Naive thymus-derived CD4-positive, alpha-beta T cell (primary cell): ENCODE measurements around the gene NPLOC4. TPM values are rescaled to one million over a fixed set of nuclear protein-coding genes. Genes with fewer than 3 reads are reported as not detected.
"Not testable (repeated sequence)": the region's sequence is repeated elsewhere in the genome, so short reads cannot be mapped to it uniquely, and the experiment has no call there.

ENCODE experiments used
- ATAC-seq: fragments of 150-1000 bp; cut with Tn5 transposase; 2 replicates; pipeline ENCODE4 v1.10.0; 2021; ENCODE audit warnings: mild to moderate bottlenecking, moderate library complexity
- CTCF ChIA-PET: fragments of 350-600 bp; sonication (Branson Sonifier 250); formaldehyde crosslinking; loops from one replicate; lab custom pipeline; 2021; ENCODE audit warnings: antibody characterized with exemption; lab: Charles Lee
- POLR2A ChIA-PET: fragments of 350-600 bp; sonication (Branson Sonifier 250); formaldehyde crosslinking; loops from one replicate; lab custom pipeline; 2021; ENCODE audit warnings: antibody characterized with exemption, inconsistent platforms; lab: Charles Lee
- DNase-seq, 9 donors: peaks; one replicate each; pipeline versions ENCODE4 v3.0.0 to v3.0.0-alpha.2; 2020 to 2022; ENCODE audit warnings: mixed read lengths in 1 of 9
- H3K27ac ChIP-seq: one replicate; pipeline ENCODE4 v1.7.0; 2013; ENCODE audit warnings: mild to moderate bottlenecking, low read depth, low read length, moderate library complexity
- H3K27me3 ChIP-seq, 2 donors: one replicate each; pipeline ENCODE4 v1.7.0; 2013; ENCODE audit warnings: low read length in 2 of 2, mild to moderate bottlenecking in 2 of 2, moderate library complexity in 2 of 2; ENCODE audit not compliant: control insufficient read depth in 2 of 2, insufficient read depth in 2 of 2
- H3K36me3 ChIP-seq, 3 experiments: 1 replicate in 2 of 3; 2 replicates in 1 of 3; pipeline ENCODE4 v1.7.0; 2013; ENCODE audit warnings: low read length in 3 of 3, mild to moderate bottlenecking in 3 of 3, moderate library complexity in 1 of 3; ENCODE audit not compliant: insufficient read depth in 3 of 3, control insufficient read depth in 2 of 3
- H3K4me1 ChIP-seq, 2 donors: one replicate each; pipeline ENCODE4 v1.7.0; 2013; ENCODE audit warnings: low read length in 2 of 2, mild to moderate bottlenecking in 2 of 2, moderate library complexity in 1 of 2; ENCODE audit not compliant: control insufficient read depth in 2 of 2, insufficient read depth in 2 of 2
- H3K4me3 ChIP-seq: 2 replicates; pipeline ENCODE4 v1.7.0; 2013; ENCODE audit warnings: mild to moderate bottlenecking, low read length
- H3K9me3 ChIP-seq, 3 experiments: 1 replicate in 2 of 3; 2 replicates in 1 of 3; pipeline ENCODE4 v1.7.0; 2013; ENCODE audit warnings: low read length in 3 of 3; ENCODE audit not compliant: control insufficient read depth in 2 of 3
- H3K27ac Mint-ChIP-seq, 9 donors: one replicate each; pipeline ENCODE4 v1.8.0; 2020 to 2022; ENCODE audit warnings: mixed read lengths in 9 of 9, mild to moderate bottlenecking in 8 of 9, moderate library complexity in 5 of 9, inconsistent platforms in 2 of 9
- H3K27me3 Mint-ChIP-seq, 5 donors: one replicate each; pipeline ENCODE4 v1.8.0; 2021 to 2022; ENCODE audit warnings: mixed read lengths in 5 of 5, mild to moderate bottlenecking in 1 of 5
- H3K36me3 Mint-ChIP-seq, 5 donors: one replicate each; pipeline ENCODE4 v1.8.0; 2020 to 2022; ENCODE audit warnings: mixed read lengths in 5 of 5, mild to moderate bottlenecking in 3 of 5, inconsistent platforms in 1 of 5
- H3K4me1 Mint-ChIP-seq, 7 donors: one replicate each; pipeline ENCODE4 v1.8.0; 2020 to 2022; ENCODE audit warnings: mixed read lengths in 7 of 7, mild to moderate bottlenecking in 3 of 7, inconsistent platforms in 1 of 7
- H3K4me3 Mint-ChIP-seq, 10 donors: one replicate each; pipeline ENCODE4 v1.8.0; 2020 to 2022; ENCODE audit warnings: mild to moderate bottlenecking in 10 of 10, mixed read lengths in 10 of 10, moderate library complexity in 6 of 10, inconsistent platforms in 2 of 10
- H3K9me3 Mint-ChIP-seq, 11 donors: one replicate each; pipeline ENCODE4 v1.8.0; 2020 to 2022; ENCODE audit warnings: mixed read lengths in 11 of 11, mild to moderate bottlenecking in 4 of 11, inconsistent platforms in 1 of 11, moderate library complexity in 1 of 11
- intact Hi-C, 2 donors: fragments of 100-400 bp; cut with micrococcal nuclease; formaldehyde crosslinking; loops; one replicate each; pipeline ENCODE4 v1.15.1; 2023
- polyA plus RNA-seq, 2 donors: library from polyadenylated mRNA; unstranded; fragments of 300-500 nt; fragmentation: Illumina TruSeq; gene quantifications; one replicate each; pipeline ENCODE4 v1.2.3, GENCODE V29; 2021
- total RNA-seq, 6 experiments: library from RNA in 5 of 6; stranded (reverse) in 5 of 6; gene quantifications; 1 replicate in 5 of 6; 2 replicates in 1 of 6; pipeline ENCODE4 v1.2.3 and lab custom pipeline; 2021 to 2026

NPLOC4 gene
- total and polyA plus RNA-seq, 7 experiments from 2014 or later = 47.8 to 125 (median 84.2) TPM

DNA sequence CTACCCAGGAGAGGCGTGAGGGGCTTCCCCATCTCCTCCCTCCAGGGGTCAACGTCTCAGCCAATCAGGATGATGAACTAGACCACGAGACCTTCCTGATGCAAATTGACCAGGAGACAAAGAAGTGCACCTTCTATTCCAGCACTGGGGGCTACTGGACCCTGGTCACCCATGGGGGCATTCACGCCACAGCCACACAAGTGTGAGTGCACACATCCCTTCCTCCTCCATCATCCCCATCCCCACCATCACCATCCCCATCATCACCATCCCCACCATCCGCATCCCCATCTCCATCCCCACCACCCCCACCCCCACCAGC, 101.9 kb downstream of the NPLOC4 start:
- ATAC-seq (no peak), DNase-seq (no peak)
- H3K36me3 ChIP-seq = peaks cover 0 to 11% (median 0%) of the 10 kb centered on the region in 3 experiments
- peaks cover 0 to 7% (median 3%) of the 10 kb centered on the region in 5 donors for H3K36me3 Mint-ChIP-seq
- intact Hi-C loops = no loop called here
- peaks cover 0 to 4% of the 10 kb centered on the region in 2 donors for H3K27me3 ChIP-seq
- H3K4me1 Mint-ChIP-seq = peaks cover 0 to 6% (median 0%) of the 10 kb centered on the region in 7 donors
- no peak overlapping the region for H3K4me3 Mint-ChIP-seq
- no peak overlapping the region for H3K27ac ChIP-seq
- H3K4me3 ChIP-seq = no peak overlapping the region
- H3K9me3 Mint-ChIP-seq = no peaks in the 10 kb centered on the region
- H3K27ac Mint-ChIP-seq = no peak overlapping the region
- no peaks in the 10 kb centered on the region for H3K4me1 ChIP-seq
- no peaks in the 10 kb centered on the region for H3K9me3 ChIP-seq
- ChIA-PET CTCF (no interaction called here), POLR2A (no interaction called here)
- peaks cover 0 to 34% (median 14%) of the 10 kb centered on the region in 5 donors for H3K27me3 Mint-ChIP-seq

- Mint-ChIP-seq H3K4me1 (peaks cover 0 to 6% (median 0%) of the 10 kb centered on the region in 7 donors), H3K36me3 (peaks cover 0 to 4% (median 3%) of the 10 kb centered on the region in 5 donors), H3K9me3 (no peaks in the 10 kb centered on the region), H3K27ac (no peak overlapping the region), H3K27me3 (peaks cover 0 to 34% (median 14%) of the 10 kb centered on the region in 5 donors), H3K4me3 (no peak overlapping the region)
- peaks cover 0 to 4% of the 10 kb centered on the region in 2 donors for H3K27me3 ChIP-seq
- no peaks in the 10 kb centered on the region for H3K9me3 ChIP-seq
- H3K27ac ChIP-seq = no peak overlapping the region
- intact Hi-C loops = no loop called here
- ATAC-seq (no peak), DNase-seq (no peak)
- no peaks in the 10 kb centered on the region for H3K4me1 ChIP-seq
- ChIA-PET CTCF (no interaction called here), POLR2A (interaction anchor here (0.6 to 1.6 kb wide), 2 partner anchors 26 to 1188 kb away, joined by 3 to 4 read pairs; no protein-coding TSS in a partner anchor)
- no peak overlapping the region for H3K4me3 ChIP-seq
- H3K36me3 ChIP-seq = peaks cover 0 to 5% (median 0%) of the 10 kb centered on the region in 3 experiments
Observed at GRCh38 chr17:81534157-81535006, 102.5 kb downstream of the NPLOC4 start.

DNA sequence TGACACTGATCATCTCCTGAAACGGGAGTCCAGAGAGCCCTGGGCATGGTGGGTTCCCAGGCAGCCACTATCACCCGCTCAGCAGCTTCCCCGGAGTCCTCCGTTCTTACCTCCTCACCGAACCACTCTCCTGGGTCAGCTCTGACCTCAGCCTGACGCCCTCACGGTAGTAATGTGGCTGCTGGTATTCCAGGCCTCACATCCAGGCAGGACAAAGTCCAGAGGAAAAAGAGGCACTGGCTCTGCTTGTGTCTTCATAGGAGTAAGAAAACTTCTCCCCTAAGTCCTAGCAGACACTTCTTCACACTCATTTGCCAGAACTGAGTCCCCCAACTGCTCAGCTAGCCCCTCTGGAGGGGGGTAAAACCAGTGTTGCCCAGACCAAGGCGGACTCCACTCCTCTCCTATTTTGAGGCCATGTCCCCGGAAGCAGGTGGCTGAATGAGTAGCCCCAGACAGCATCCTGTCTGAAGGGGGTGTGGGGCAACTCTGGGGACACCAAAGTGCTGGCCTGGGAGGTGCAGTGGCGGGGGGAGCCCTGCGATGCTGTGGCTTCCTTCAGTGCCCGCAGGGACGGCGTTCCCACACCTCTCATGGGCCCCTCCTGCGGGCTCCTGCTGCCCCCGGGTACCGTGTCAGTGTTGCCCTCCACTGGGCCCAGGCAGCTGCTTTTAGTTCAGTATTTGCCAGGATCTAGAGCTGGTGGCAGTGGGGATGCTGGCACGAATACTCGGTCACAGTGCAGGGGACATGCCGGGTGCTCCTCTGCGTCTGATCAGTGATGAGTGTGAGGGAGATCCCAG, 103.4 kb downstream of the NPLOC4 start:
- no peak overlapping the region for H3K4me3 Mint-ChIP-seq
- POLR2A ChIA-PET = interaction anchor here (0.6 to 1.6 kb wide), 2 partner anchors 25 to 1187 kb away, joined by 3 to 4 read pairs; no protein-coding TSS in a partner anchor
- intact Hi-C loops = no loop called here
- Histone ChIP-seq H3K9me3 (no peaks in the 10 kb centered on the region), H3K4me1 (no peaks in the 10 kb centered on the region), H3K4me3 (no peak overlapping the region), H3K27me3 (peaks cover 0 to 4% of the 10 kb centered on the region in 2 donors), H3K27ac (no peak overlapping the region), H3K36me3 (no peaks in the 10 kb centered on the region)
- ATAC-seq (peak; percentile 21), DNase-seq (no peak)
- peaks cover 0 to 34% (median 14%) of the 10 kb centered on the region in 5 donors for H3K27me3 Mint-ChIP-seq
- H3K9me3 Mint-ChIP-seq = no peaks in the 10 kb centered on the region
- H3K27ac Mint-ChIP-seq = no peak overlapping the region
- peaks cover 0 to 4% (median 3%) of the 10 kb centered on the region in 5 donors for H3K36me3 Mint-ChIP-seq
- CTCF ChIA-PET = no interaction called here
- peaks cover 0 to 6% (median 0%) of the 10 kb centered on the region in 7 donors for H3K4me1 Mint-ChIP-seq

DNA sequence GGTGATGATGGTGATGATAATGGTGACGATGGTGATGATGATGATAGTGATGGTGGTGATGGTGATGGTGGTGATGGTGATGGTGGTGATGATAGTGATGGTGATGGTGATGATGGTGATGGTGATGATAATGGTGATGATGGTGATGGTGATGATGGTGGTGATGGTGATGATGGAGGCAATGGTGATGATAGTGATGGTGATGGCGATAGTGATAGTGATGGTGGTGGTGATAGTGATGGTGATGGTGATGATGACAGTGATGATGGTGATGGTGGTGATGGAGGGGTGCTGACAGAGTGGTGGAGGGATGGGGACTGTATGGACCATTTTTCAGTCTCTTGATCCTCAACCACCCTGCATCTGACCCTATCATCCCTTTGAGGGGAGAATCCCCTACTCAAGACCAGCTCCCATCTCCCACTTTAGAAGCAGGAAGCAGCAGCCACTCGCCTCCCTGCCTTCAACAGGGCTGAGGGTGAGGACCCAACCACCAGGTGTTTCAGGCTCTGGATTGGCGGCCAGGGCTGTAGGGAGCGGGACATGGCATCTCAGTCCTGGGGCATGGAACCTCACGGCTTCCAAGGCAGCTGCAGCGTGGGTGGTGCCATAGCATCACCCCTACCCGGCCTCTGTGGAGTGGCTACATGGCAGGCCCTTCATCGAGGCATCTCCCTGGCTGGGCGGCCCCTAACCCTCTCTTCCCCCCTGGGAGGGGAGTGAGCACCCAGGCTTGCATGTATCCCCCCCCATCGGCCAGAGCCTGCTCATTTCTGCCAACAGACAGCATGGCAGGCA, 104.2 kb downstream of the NPLOC4 start:
- ChIA-PET CTCF (no interaction called here), POLR2A (interaction anchor here (1.6 kb wide), 1 partner anchor 24 kb away, joined by 4 read pairs; no protein-coding TSS in a partner anchor)
- Mint-ChIP-seq H3K27ac (no peak overlapping the region), H3K36me3 (no peaks in the 10 kb centered on the region), H3K4me1 (peaks cover 0 to 6% (median 0%) of the 10 kb centered on the region in 7 donors), H3K4me3 (no peak overlapping the region), H3K9me3 (no peaks in the 10 kb centered on the region), H3K27me3 (peaks cover 0 to 29% (median 14%) of the 10 kb centered on the region in 5 donors)
- peaks cover 0 to 4% of the 10 kb centered on the region in 2 donors for H3K27me3 ChIP-seq
- DNase-seq (no peak), ATAC-seq (no peak)
- intact Hi-C loops = no loop called here
- no peaks in the 10 kb centered on the region for H3K36me3 ChIP-seq
- no peak overlapping the region for H3K4me3 ChIP-seq
- H3K9me3 ChIP-seq = no peaks in the 10 kb centered on the region
- no peaks in the 10 kb centered on the region for H3K4me1 ChIP-seq
- no peak overlapping the region for H3K27ac ChIP-seq

GRCh38 chr17:81531998-81532404, 104.9 kb downstream of the NPLOC4 start:
- H3K4me1 ChIP-seq, H3K27me3 ChIP-seq, CTCF ChIA-PET, H3K9me3 ChIP-seq, H3K36me3 ChIP-seq, H3K4me3 Mint-ChIP-seq, H3K9me3 Mint-ChIP-seq, H3K4me1 Mint-ChIP-seq, H3K27ac Mint-ChIP-seq, POLR2A ChIA-PET, H3K4me3 ChIP-seq, H3K27ac ChIP-seq, DNase-seq, H3K36me3 Mint-ChIP-seq, ATAC-seq, intact Hi-C loops: not testable (repeated sequence)
- H3K27me3 Mint-ChIP-seq = peaks cover 0 to 24% (median 14%) of the 10 kb centered on the region in 5 donors

GRCh38 chr17:81531013-81531412, 105.9 kb downstream of the NPLOC4 start:
- DNase-seq, H3K4me1 Mint-ChIP-seq, H3K36me3 Mint-ChIP-seq, H3K27ac Mint-ChIP-seq, H3K27ac ChIP-seq, H3K4me3 ChIP-seq, H3K27me3 ChIP-seq, H3K9me3 Mint-ChIP-seq, H3K4me3 Mint-ChIP-seq, intact Hi-C loops, H3K36me3 ChIP-seq, CTCF ChIA-PET, ATAC-seq, H3K9me3 ChIP-seq, H3K4me1 ChIP-seq: not testable (repeated sequence)
- POLR2A ChIA-PET = interaction anchor here (0.5 kb wide), 1 partner anchor 437 kb away, joined by 3 read pairs; no protein-coding TSS in a partner anchor
- peaks cover 0 to 27% (median 11%) of the 10 kb centered on the region in 5 donors for H3K27me3 Mint-ChIP-seq
